HG03060 (cell line): ENCODE results near the gene NOCT.
"Not testable (repeated sequence)": the region's sequence is repeated elsewhere in the genome, so short reads cannot be mapped to it uniquely, and the experiment has no call there.

ENCODE experiments used
- ATAC-seq: cut with Tn5 transposase; IDR thresholded peaks from one replicate; pipeline ENCODE4 v1.9.1; 2021; ENCODE audit warnings: low read depth, moderate number of reproducible peaks; ENCODE audit not compliant: unreplicated experiment

Gene NOCT, protein sequence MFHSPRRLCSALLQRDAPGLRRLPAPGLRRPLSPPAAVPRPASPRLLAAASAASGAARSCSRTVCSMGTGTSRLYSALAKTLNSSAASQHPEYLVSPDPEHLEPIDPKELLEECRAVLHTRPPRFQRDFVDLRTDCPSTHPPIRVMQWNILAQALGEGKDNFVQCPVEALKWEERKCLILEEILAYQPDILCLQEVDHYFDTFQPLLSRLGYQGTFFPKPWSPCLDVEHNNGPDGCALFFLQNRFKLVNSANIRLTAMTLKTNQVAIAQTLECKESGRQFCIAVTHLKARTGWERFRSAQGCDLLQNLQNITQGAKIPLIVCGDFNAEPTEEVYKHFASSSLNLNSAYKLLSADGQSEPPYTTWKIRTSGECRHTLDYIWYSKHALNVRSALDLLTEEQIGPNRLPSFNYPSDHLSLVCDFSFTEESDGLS

DNA sequence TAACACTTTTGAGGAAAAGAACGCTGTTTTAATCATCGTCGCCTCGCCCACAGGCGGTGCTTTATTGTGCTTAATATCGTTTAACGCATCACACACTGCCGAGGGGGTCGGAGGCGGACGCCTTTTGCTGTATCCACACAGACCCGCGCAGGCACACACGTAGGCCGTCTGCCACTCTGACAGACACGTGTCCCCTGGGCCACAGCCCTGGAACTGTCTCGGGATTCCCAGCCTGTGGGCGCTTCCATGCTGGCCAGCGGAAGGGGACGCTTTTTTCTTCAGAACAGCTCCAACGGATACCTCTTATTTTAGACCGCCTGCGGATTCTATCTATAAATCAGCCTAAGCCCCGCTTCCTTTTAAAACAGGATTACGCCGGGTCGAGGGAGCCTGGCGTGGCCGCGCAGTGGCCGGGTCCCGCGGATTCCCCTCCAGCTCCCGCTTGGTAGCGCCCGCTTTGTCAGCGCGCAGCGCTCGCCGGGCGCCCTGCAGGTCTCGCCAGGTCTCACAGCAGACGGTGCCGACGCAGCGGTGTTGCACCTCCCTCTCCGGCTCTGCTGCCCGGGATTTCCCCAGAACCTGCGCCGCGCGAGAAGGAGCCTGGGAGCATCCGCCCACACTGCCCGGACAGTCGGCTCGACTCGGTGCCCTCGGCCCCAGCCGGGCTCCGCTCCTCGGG, at the start of gene NOCT:
Gene NOCT, plus strand, starts transcription at position 513 of the 679 bp plus-strand sequence. CDS start 201 bp downstream, outside the sequence.
- ATAC-seq = peak; percentile 87

DNA sequence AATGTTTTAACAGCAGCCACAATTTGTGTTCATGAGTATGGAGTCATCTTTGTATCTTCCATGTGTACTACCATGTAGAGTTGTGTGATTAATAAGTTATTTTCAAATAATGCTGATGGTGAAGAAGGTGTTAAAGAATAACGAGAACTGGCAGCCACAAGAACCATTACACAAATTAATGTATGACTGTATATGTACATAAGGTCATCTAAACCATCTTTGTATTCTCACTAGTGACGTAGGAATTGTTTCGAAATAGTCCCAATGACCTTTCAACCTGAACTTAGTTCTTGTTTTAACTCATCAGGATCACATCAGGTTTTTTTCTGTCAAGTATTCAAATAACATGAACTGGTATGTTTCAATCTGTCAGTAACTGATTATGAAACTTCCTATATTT, 48.3 kb upstream of the NOCT start:
- ATAC-seq = peak; percentile 99

DNA sequence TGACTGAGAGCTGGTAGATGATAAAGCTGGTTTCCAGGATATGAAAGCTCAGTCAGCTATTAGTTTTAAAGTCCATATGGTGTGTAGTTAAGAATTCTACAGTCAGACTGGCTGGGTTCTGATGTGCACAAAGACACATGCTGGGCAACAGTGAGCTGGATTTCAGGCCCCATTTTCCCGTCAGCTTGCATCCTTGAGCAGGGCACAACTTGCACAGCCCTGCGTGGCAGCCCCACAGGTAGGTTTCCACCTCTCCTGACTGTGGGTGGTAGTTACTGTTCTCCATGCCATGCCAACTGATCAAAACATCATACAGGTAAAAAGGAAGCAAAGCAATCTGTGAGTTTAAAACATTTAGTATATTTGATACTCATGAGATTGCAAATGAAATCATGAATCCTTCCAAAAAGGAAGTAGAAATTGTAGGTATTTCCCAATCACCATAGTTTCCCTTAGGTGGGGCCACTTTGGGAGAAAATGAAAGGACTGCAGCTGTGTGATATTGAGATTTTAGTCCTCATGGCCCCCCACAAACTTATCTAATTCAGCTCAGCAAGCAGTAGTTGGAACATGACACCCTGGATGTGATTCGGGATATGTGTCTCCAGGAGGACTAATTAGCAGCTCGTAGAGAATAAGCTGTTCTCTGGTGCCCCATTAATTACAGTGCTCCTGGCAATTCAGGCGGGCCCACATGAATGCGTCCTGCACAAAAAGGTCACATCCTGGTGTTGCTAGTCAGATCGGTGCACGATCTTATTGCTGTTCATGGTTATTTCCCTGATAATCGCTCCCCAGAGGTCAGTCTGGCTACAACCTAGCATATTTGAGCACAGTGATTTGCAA, 42.4 kb upstream of the NOCT start:
- no peak for ATAC-seq

DNA sequence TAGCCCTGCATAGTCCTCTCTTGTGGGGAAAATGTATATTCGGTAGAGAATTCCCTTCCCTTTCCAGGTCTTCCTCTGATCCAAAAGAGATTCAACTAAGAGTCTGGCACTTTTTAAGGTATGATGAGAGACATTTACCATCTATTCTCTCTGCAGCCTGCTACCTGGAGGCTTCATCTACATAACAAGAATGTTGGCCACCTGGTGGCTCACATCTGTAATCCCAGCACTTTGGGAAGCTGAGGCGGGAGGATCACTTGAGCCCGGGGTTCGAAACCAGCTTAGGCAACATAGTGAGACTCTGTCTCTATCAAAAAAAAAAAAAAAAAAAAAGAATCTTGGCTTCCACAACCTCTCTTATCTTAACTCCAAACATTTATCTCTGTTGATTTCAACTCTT, 40.4 kb upstream of the NOCT start:
- ATAC-seq = no peak

DNA sequence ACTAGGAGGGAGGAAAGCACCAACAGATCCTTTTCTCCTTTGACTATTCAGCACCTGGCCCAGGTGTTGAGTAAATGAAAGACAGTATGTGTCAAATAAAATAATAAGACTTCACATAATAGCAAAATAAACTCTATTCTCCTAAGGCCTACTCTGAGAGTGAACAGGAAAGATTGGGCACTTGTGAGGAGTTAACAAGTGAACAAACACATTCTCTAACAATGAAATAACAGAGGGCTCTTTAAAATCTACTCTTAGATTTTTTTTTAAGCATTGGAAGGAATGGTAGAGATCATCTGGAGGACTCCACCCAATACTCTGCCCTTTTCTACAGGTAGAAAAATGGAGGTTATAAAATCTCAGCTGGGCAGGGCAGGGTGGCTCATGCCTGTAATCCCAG, 39.1 kb upstream of the NOCT start:
- no peak for ATAC-seq

DNA sequence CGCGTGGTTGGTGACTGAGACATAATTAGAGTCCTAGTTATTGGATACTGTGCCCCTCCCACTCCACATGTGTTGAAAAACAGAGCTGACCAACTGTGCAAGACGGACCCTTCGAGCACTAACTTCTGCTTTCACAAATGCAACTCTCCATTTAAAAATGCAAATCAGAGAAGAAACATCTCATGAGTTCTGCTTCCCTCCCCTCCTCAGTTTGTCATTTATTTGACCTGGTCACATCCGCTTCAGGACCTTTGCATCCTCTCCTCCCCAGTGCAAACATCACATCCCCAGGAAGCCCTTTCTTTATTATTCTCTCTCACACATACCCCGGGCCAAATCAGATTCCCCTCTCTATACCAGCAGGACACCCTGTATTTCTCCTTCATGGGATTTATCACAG, 38.1 kb upstream of the NOCT start:
- ATAC-seq = peak; percentile 94

DNA sequence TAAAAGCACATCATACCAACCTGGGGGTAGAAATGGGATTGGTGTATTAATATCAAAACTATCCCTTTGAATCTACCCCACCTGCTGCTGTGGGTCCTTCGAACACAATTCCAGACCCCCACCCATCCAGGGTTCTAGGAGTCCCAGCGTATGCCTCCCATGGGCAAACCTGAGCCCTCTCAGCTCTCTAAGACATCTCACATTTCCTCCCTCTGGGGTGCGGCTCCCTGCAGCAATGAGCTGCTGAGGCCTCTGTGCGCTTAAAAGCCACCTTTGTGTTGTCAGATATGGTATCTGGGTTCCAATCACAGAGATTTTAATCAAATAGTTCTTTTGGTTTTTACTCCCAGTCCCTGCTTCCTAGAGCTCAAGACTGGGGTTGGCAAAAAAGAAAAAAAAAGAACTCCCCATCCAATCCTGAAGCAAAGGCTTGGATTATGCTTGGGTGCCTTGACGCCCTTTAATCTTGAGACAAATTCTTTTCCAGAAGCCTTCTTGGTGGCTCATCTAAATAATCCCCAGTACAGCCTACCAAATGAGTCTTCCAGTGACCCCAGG, 37.5 kb upstream of the NOCT start:
- ATAC-seq = no peak

DNA sequence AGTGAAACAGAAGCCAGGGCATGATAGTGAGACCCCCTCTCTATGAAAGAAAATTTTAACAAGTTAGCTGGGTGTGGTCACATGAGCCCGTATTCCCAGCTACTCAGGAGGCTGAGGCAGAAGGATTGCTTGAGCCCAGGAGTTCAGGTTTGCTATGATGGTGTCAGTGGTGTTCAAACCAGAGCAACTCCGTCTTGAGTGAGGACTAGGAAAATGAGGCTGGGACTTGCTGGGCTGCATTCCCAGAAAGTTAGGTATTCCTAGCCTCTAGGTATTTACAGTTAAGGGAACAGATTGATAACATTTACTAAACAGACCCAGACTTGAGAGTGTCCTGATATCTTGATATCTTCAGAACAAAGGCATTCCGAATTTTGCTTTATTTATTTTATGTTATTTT, 37.0 kb upstream of the NOCT start:
- ATAC-seq = no peak

DNA sequence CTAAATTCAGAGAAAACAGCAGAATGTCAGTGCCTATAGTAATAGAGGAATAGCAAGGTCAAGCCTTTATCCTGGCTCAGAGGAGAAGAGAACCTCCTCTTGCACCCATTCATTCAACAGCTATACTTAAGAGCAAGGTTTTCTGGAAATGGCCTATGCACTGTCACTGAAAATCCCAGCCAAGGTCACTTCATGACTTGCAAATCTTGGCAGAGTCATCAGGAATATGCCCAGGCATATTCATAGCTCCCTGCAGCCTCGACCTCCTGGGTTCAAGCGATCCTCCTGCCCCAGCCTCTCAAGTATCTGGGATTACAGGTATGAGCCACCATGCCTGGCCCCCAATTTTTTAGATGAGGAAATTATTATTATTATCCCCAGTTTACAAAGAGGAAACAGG, 35.8 kb upstream of the NOCT start:
- ATAC-seq = no peak

DNA sequence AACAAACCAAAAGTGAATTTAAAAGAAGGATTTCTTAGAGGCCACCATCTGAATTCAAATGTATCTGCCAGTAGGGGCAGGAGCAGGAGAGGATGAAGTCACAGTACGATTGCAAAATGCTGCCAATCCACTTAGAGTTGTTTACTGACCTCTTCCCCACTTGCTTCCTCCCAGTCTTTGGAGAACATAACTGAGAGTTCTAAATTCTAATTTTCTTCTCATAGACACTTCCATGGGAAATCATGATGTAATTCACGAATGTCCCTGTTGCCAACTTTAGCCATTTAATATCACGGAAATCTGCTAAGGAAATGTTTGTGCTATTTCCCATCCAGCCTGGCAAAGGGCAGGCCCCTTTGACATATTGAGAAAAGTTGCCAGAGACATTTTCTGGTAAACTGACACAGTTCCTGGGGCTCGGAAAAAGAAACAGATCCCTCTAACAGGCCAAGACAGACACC, 33.6 kb upstream of the NOCT start:
- ATAC-seq = no peak

DNA sequence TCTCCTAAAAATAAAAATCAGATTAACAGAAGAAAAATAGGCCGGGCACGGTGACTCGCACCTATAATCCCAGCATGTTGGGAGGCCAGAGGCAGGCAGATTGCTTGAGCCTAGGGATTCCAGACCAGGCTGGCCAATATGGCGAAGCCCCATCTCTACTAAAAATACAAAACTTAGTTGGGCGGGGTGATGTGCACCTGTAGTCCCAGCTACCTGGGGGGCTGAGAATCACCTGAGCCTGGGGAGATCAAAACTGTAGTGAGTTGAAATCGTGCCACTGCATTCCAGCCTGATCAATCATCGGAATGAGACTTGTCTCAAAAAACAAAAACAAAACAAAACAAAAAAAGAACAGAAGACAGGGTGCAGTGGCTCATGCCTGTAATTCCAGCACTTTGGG, 32.8 kb upstream of the NOCT start:
- no peak for ATAC-seq

DNA sequence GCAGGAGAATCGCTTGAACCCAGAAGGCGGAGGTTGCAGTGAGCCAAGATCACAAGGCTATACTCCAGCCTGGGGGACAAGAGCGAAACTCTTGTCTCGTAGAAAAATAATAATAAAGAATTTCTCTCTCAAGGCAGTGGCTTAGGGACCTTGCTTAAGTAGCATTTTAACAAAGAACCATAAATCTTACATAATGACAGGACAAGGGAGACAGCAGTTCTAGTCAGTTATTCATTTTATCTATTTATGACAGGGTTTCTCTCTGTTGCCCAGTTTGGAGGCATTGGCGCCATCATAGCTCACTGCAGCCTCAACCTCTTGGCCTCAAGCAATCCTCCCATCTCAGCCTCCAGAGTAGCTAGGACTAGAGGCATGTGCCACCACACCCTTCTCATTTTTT, 31.9 kb upstream of the NOCT start:
- ATAC-seq = no peak

DNA sequence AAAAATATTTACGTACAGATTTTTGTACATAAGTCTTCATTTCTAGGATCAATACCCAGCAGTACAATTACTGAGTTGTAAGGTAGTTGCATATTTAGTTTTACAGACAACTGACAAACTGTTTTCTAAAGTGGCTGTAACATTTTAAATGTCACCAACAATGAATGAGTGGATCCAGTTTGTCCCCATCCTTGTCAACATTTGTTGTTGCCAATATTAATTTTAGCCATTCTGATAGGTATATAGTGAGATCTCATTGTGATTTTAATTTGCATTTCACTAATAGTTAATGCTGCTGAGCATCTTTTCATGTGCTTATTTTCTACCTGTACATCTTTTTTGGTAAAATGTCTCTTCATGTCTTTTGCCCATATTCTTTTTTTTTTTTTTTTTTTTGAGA, 30.9 kb upstream of the NOCT start:
- ATAC-seq = no peak

DNA sequence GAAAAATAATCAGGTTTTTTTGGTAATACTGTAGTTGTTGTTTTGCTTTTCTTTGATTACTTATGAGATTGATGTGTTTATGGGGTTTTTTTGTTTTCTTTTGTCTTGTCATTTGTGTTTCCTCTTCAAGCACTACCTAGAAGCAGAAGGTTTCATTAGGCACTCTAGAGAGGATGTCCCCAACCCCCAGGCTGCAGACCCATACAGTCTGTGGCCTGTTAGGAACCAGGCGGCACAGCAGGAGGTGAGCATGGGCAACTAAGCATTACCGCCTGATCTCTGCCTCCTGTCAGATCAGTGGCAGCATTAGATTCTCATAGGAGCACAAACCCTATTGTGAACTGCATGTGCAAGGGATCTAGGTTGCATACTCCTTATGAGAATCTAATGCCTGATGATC, 22.9 kb upstream of the NOCT start:
- ATAC-seq = no peak

DNA sequence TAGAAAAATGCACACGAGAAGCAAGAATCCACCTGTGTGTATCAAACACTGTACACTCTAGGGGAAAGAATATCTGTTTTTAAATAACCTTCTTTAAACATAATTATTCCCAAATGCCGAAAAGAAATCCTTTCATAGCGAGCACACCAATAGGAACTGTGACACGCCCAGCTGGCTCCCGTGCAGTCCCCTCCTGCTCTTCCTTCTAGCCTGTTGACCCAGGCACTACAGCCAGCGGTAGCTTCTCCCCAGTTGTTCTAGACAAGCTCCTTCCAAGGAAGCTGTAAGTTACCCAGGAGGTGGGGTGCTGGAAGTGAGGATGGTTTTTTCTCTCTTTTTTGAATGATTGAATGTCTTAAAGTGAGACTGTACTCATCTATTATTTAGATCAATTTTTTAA, 19.5 kb upstream of the NOCT start:
- no peak for ATAC-seq

DNA sequence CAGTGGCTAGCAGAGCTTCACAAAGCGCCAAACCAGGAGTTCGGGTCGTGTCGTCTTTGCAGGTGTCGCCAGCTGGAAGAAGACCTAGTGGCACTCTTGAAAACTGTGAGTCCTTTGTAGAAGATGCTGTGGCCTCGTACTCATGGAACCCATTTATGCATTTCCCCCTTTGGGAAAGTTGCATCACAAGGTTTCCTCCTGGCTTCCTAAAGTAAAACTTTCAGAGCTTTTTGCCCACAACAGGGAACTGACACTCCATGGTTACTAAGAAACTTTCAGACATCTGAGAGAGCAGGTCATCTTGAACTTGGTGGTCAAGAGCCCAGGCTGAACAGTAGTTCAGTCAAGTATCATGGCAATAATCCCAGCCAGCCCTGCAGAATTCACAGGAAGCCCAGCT, 15.9 kb upstream of the NOCT start:
- ATAC-seq = no peak

DNA sequence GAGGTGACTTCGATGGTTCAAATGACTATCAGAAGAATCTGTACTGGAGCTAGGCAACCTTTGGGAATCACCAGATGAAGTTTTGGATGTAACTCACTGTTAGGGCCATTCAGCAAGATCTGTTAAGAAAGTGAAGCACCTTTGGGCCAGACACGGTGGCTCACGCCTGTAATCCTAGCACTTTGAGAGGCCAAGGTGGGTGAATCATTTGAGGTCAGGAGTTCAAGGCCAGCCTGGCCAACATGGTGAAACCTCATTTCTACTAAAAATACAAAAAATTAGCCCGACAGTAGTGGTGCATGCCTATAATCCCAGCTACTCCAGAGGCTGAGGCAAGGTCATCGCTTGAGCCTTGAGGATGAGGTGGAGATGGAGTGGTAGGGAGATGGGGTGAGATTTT, 15.4 kb upstream of the NOCT start:
- ATAC-seq = not testable (repeated sequence)

DNA sequence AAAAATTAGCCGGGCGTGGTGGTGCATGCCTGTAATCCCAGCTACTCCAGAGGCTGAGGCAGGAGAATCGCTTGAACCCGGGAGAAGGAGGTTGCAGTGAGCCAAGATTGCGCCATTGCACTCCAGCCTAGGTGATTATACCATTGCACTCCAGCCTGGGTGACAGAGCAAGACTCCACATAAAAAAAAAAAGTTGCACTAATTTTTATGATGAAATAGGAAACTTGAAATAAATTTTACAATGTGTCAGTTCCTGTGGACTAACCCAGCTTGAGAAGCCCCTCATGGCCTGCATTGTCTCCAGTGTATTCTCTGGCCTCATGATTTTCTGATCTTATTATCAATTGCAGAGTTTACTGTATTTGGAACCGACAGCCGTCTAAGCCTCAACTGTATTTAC, 14.2 kb upstream of the NOCT start:
- not testable (repeated sequence) for ATAC-seq

DNA sequence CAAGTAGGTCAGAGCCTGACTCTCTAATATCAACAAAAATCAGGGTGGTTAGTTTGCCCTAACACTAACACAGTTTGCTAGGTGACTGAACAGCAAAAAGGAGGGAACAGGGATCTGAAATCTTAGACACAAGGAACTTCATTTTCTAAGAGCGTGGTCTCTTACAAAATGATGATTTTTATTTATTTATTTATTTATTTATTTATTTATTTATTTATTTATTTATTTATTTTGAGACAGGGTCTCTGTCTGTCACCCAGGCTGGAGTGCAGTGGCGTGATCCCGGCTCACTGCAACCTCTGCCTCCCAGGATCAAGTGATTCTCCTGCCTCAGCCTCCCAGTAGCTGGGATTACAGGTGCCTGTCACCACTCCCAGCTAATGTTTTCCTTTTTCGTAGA, 11.9 kb upstream of the NOCT start:
- not testable (repeated sequence) for ATAC-seq

DNA sequence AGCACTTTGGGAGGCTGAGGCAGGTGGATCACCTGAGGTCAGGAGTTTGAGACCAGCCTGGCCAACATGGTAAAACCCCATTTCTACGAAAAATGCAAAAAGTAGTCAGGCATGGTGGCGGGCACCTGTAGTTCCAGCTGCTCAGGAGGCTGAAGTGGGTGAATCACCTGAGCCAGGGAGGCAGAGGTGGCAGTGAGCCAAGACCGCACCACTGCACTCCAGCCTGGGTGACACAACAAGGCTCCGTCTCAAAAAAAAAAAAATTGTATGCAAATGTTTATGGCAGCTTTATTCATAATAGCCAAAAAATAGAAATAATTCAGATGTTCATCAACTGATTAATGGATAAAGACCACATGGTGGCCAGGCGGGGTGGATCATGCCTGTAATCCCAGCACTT, 9.8 kb upstream of the NOCT start:
- ATAC-seq = no peak

DNA sequence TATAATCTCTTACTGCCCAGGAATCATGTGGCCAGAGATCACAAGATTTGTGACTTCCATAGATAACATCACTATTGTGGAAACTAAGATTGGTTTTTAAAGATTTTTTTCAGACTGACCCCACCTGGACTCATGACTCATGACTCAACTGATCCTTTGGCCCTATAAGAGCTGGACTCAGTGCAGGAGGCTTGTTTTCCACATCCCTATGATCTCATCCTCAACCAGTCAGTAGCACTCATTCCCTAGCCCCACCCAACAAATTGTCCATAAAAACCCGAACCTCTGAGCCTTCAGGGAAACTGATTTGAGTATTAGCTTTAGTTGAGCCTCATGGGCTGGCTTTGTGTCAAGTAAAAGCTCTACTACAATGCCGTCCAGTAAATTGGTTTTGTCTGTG, 7.9 kb upstream of the NOCT start:
- no peak for ATAC-seq
